GM23338 (cell line): Measurements from ENCODE around the gene EDA. TPM values are rescaled to one million over a fixed set of nuclear protein-coding genes. Genes with fewer than 3 reads are reported as not detected.

Source experiments
- ATAC-seq: fragments of 200-7000 bp; cut with Tn5 transposase; 3 replicates; pipeline ENCODE4 v1.9.1; 2020
- DNase-seq: peaks from one replicate; pipeline ENCODE4 v3.0.0-alpha.2; 2015; ENCODE audit warnings: low spot score
- H2AFZ ChIP-seq: fragments of 200-600 bp; sonication (generic); 2 replicates; pipeline ENCODE4 v1.8.0; 2016; ENCODE audit warnings: antibody characterized with exemption, mild to moderate bottlenecking, moderate library complexity
- H3F3A ChIP-seq: fragments of 200-600 bp; sonication (generic); replicated peaks from 2 replicates; pipeline ENCODE4 v1.8.0; 2017; ENCODE audit warnings: antibody characterized with exemption, mixed run types, low read depth
- H3K27ac ChIP-seq: fragments of 200-600 bp; sonication (generic); 2 replicates; pipeline ENCODE4 v1.6.1; 2016; ENCODE audit warnings: low read depth
- H3K27me3 ChIP-seq: fragments of 200-600 bp; sonication (generic); 2 replicates; pipeline ENCODE4 v1.8.0; 2016; ENCODE audit warnings: mild to moderate bottlenecking, mixed run types, moderate library complexity; ENCODE audit not compliant: insufficient read depth
- H3K36me3 ChIP-seq: fragments of 200-600 bp; sonication (generic); 2 replicates; pipeline ENCODE4 v1.8.0; 2016; ENCODE audit warnings: mild to moderate bottlenecking; ENCODE audit not compliant: insufficient read depth
- H3K4me1 ChIP-seq: fragments of 200-600 bp; sonication (generic); 2 replicates; pipeline ENCODE4 v1.8.0; 2016; ENCODE audit warnings: mild to moderate bottlenecking, moderate library complexity; ENCODE audit not compliant: insufficient read depth
- H3K4me2 ChIP-seq: fragments of 200-600 bp; sonication (generic); 2 replicates; pipeline ENCODE4 v1.7.1; 2017; ENCODE audit warnings: mixed run types
- H3K4me3 ChIP-seq: fragments of 200-600 bp; sonication (generic); 2 replicates; pipeline ENCODE4 v1.6.1; 2016; ENCODE audit warnings: mixed run types
- H3K79me2 ChIP-seq: fragments of 200-600 bp; sonication (generic); replicated peaks from 2 replicates; pipeline ENCODE4 v1.8.0; 2017; ENCODE audit warnings: mild to moderate bottlenecking; ENCODE audit not compliant: insufficient read depth
- H3K9me2 ChIP-seq: fragments of 200-600 bp; sonication (generic); 2 replicates; pipeline ENCODE4 v1.8.0; 2017; ENCODE audit not compliant: insufficient read depth
- H4K20me1 ChIP-seq: fragments of 200-600 bp; sonication (generic); replicated peaks from 2 replicates; pipeline ENCODE4 v1.8.0; 2017; ENCODE audit warnings: mild to moderate bottlenecking; ENCODE audit not compliant: insufficient read depth
- H3K27ac Mint-ChIP-seq: 2 replicates; pipeline ENCODE4 v1.8.0; 2020; ENCODE audit warnings: inconsistent platforms, mild to moderate bottlenecking, moderate library complexity, mixed read lengths
- H3K27me3 Mint-ChIP-seq: 3 replicates; pipeline ENCODE4 v1.8.0; 2022; ENCODE audit warnings: low read depth, mild to moderate bottlenecking, moderate library complexity, mixed read lengths, inconsistent platforms; ENCODE audit not compliant: insufficient read depth, poor library complexity
- H3K36me3 Mint-ChIP-seq: 3 replicates; pipeline ENCODE4 v1.8.0; 2021; ENCODE audit warnings: low read depth, mild to moderate bottlenecking, inconsistent platforms, moderate library complexity, mixed read lengths
- H3K4me1 Mint-ChIP-seq: 3 replicates; pipeline ENCODE4 v1.8.0; 2020; ENCODE audit warnings: mild to moderate bottlenecking, inconsistent platforms, mixed read lengths
- H3K4me3 Mint-ChIP-seq: 3 replicates; pipeline ENCODE4 v1.8.0; 2021; ENCODE audit warnings: moderate library complexity, mild to moderate bottlenecking, inconsistent platforms, mixed read lengths
- H3K9me3 Mint-ChIP-seq: 3 replicates; pipeline ENCODE4 v1.8.0; 2020; ENCODE audit warnings: moderate library complexity, mild to moderate bottlenecking, inconsistent platforms, mixed read lengths
- CREB1 ChIP-seq: fragments of 250-450 bp; sonication (Bioruptor Pico); IDR thresholded peaks from 2 replicates; pipeline ENCODE4 v1.5.0; 2020; ENCODE audit warnings: low read depth, mild to moderate bottlenecking, moderate library complexity
- EZH2phosphoT487 ChIP-seq: fragments of 200-600 bp; sonication (generic); IDR thresholded peaks from one replicate; pipeline ENCODE4 v1.8.1; 2018; ENCODE audit warnings: antibody characterized with exemption; ENCODE audit not compliant: unreplicated experiment
- JUNB ChIP-seq: IDR thresholded peaks from one replicate; pipeline ENCODE4 v1.6.1; 2016; ENCODE audit warnings: antibody characterized with exemption; ENCODE audit not compliant: unreplicated experiment
- NANOG ChIP-seq: IDR thresholded peaks from 2 replicates; pipeline ENCODE4 v1.6.1; 2016; ENCODE audit warnings: antibody characterized with exemption, borderline replicate concordance
- POLR2AphosphoS5 ChIP-seq: IDR thresholded peaks from 2 replicates; pipeline ENCODE4 v1.6.1; 2016; ENCODE audit warnings: antibody characterized with exemption, low read depth
- STAT1 ChIP-seq: IDR thresholded peaks from one replicate; pipeline ENCODE4 v1.6.1; 2016; ENCODE audit warnings: antibody characterized with exemption; ENCODE audit not compliant: unreplicated experiment
- ZNF114 ChIP-seq: fragments of 250-450 bp; sonication (Bioruptor Pico); IDR thresholded peaks from 2 replicates; pipeline ENCODE4 v1.5.0; 2020; ENCODE audit warnings: mild to moderate bottlenecking, moderate library complexity
- ZNF331 ChIP-seq: fragments of 250-450 bp; sonication (Bioruptor Pico); IDR thresholded peaks from 2 replicates; pipeline ENCODE4 v1.5.0; 2020; ENCODE audit warnings: low read depth, mild to moderate bottlenecking, moderate library complexity
- polyA plus RNA-seq: library from polyadenylated mRNA; unstranded; fragments of >200 nt; fragmentation: Nextera tagmentation; extraction: Ambion mirVana; gene quantifications from 2 replicates; pipeline ENCODE4 v1.2.1, GENCODE V29; 2016
- total RNA-seq: library from RNA; depleted of rRNA; stranded (reverse); fragments of >200 nt; shearing (Covaris generic); gene quantifications from 2 replicates; pipeline ENCODE4 v1.2.3, GENCODE V29; 2014
- TF ChIP-seq, protein P1 (sequence below): IDR thresholded peaks from 2 replicates; pipeline ENCODE4 v1.6.1; 2016; ENCODE audit warnings: antibody characterized with exemption
- TF ChIP-seq, protein P2 (sequence below): IDR thresholded peaks from one replicate; pipeline ENCODE4 v1.6.1; 2018; ENCODE audit warnings: antibody characterized with exemption; ENCODE audit not compliant: unreplicated experiment

EDA gene
- total and polyA plus RNA-seq, 2 experiments from 2014 or later: 6.6 to 19.6 TPM

DNA sequence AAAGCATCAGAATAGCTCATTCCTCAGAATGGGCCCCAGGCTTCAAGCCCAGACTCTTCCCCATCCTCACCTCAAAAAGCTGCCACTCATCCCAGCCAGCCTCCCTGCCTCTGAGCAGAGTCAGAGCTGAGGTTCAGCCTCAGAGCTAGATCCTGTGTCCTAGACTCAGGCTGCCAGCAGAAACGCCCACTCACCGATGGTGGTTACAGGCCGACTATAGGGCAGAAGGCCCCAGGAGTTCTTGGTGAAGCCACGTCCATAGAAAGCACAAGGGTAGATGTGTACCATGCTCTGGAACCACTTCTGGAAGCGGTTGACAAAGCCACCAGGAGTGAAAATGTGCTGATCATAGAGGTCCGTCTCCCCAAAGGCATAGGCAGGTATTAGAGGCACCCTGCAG lies 426.1 kb downstream of the EDA start (continued):
- TF ChIP-seq, protein P1, sequence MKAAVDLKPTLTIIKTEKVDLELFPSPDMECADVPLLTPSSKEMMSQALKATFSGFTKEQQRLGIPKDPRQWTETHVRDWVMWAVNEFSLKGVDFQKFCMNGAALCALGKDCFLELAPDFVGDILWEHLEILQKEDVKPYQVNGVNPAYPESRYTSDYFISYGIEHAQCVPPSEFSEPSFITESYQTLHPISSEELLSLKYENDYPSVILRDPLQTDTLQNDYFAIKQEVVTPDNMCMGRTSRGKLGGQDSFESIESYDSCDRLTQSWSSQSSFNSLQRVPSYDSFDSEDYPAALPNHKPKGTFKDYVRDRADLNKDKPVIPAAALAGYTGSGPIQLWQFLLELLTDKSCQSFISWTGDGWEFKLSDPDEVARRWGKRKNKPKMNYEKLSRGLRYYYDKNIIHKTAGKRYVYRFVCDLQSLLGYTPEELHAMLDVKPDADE: no peak
- TF ChIP-seq STAT1: no peak
- TF ChIP-seq, protein P2, sequence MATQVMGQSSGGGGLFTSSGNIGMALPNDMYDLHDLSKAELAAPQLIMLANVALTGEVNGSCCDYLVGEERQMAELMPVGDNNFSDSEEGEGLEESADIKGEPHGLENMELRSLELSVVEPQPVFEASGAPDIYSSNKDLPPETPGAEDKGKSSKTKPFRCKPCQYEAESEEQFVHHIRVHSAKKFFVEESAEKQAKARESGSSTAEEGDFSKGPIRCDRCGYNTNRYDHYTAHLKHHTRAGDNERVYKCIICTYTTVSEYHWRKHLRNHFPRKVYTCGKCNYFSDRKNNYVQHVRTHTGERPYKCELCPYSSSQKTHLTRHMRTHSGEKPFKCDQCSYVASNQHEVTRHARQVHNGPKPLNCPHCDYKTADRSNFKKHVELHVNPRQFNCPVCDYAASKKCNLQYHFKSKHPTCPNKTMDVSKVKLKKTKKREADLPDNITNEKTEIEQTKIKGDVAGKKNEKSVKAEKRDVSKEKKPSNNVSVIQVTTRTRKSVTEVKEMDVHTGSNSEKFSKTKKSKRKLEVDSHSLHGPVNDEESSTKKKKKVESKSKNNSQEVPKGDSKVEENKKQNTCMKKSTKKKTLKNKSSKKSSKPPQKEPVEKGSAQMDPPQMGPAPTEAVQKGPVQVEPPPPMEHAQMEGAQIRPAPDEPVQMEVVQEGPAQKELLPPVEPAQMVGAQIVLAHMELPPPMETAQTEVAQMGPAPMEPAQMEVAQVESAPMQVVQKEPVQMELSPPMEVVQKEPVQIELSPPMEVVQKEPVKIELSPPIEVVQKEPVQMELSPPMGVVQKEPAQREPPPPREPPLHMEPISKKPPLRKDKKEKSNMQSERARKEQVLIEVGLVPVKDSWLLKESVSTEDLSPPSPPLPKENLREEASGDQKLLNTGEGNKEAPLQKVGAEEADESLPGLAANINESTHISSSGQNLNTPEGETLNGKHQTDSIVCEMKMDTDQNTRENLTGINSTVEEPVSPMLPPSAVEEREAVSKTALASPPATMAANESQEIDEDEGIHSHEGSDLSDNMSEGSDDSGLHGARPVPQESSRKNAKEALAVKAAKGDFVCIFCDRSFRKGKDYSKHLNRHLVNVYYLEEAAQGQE: no peak
- no peak for TF ChIP-seq POLR2AphosphoS5
- TF ChIP-seq JUNB: no peak
- TF ChIP-seq ZNF331 (CRISPR knock-in tag): no peak
- TF ChIP-seq CREB1 (CRISPR knock-in tag): no peak
- TF ChIP-seq EZH2phosphoT487: no peak
- no peak for TF ChIP-seq NANOG

DNA sequence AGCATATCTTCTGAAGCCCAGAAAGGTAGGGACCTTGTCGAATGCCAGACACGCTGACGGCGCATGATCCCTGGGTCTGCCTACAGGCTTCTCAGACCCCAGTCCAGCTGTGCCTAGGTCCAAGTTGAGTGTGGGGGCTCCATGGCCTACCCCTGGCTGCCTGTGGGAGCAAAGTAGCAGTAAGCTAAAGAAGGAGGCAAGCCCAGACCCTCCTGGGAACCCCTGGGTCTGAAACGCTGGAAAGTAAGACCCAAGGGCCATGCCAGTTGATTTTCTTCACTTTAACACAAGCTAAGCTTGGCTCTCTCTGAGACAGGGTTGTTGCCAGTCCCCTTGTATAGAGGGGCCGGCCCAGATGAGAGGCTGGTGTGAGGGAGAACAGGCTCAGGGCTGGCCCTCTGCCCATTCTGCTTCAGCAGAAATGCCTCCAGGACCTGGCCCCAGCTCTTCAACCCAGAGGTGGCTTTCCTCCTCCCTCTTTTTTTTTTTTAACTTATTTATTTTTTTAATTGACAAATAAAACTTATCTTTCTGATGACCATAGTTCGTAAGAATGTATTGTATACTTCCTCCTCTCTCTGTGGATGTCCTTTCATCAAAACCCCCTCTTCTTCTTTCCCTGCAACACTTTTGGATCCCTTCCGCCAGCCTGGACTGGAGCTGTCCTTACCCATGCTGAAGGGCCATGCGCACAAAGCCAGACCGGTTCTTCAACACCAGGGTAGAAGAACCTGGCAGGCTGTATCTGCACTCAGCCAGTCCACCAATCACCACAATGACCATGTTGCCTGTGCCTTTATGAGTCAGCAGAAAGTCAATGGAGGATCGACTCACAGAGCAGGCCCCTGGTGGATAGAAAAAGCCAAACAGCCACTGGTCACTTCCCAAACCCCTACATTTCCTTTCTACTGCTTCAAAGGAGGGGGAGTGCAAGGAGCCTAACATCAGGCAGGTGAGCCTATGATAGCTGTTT lies 426.8 kb downstream of the EDA start:
- Mint-ChIP-seq H3K9me3 (no peaks in the 10 kb centered on the region), H3K36me3 (no peaks in the 10 kb centered on the region), H3K4me3 (no peak overlapping the region), H3K27ac (no peak overlapping the region), H3K4me1 (peaks cover 2% of the 10 kb centered on the region), H3K27me3 (peaks cover 2% of the 10 kb centered on the region)
- Histone ChIP-seq H4K20me1 (no peaks in the 10 kb centered on the region), H3K27me3 (no peaks in the 10 kb centered on the region), H3K4me1 (no peaks in the 10 kb centered on the region), H3F3A (no peaks in the 10 kb centered on the region), H3K4me2 (no peak overlapping the region), H3K4me3 (no peak overlapping the region), H3K79me2 (no peaks in the 10 kb centered on the region), H3K27ac (no peak overlapping the region), H3K9me2 (no peaks in the 10 kb centered on the region), H2AFZ (no peak overlapping the region), H3K36me3 (no peaks in the 10 kb centered on the region)
- TF ChIP-seq ZNF114 (CRISPR knock-in tag) (no peak), EZH2phosphoT487 (no peak), CREB1 (CRISPR knock-in tag) (no peak), JUNB (no peak), ZNF331 (CRISPR knock-in tag) (no peak)
- TF ChIP-seq, protein P1: no peak
- TF ChIP-seq, protein P2: no peak
- ATAC-seq (peak; percentile 31; the same call in 1 of the 3 replicates), DNase-seq (peak; percentile 5)
